ENCODE data around the gene STK25.

The STK25 gene

DNA sequence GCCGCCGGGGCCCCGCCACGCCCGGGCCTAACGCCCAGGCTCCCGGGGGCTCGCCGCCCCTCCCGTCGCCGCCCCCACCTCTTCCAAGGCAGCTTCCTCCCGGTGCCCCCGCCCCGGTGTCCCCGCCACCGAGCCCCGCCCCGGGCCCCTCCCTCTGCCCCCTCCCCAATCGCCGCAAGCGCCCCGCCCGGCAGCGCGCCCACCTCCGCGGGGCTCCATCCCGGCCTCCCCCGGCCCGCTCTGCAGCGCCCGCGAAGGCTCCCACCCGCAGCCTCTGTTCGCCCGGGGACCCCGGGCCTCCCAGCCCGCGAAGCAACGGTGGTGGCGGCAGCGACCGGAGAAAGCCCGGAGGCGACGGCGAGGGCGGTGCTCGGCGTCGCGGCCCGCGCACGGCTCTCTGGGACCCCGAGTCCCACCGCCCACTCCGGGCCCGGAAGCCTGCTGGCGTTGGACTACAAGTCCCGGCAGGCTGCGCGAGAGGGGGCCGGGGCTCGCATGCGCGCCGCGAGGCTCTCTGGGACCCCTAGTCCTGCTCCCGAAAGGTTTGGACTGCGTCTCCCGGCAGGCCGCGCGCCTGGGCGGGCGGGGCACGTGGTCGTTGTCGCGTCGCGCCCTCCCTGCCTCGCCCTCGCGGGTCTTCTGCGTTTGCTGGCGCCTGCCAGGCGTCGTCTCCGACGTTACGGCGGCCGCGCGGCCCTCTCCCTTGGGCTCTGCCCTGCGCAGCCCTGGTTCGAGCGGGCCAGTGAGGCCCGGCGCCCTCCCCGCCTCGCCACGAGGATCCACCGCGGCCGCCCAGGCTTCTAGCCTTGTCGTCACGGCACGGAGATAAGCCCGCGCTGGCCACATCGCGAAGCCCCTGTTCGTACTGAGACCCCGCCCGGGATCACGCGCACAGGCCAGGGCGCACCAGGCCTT lies at the start of gene STK25:
Gene STK25, minus strand, starts transcription at position 345 of the 915 bp plus-strand sequence. CDS start 549 bp downstream, outside the sequence.
- peak; percentile 98 for DNase-seq

DNA sequence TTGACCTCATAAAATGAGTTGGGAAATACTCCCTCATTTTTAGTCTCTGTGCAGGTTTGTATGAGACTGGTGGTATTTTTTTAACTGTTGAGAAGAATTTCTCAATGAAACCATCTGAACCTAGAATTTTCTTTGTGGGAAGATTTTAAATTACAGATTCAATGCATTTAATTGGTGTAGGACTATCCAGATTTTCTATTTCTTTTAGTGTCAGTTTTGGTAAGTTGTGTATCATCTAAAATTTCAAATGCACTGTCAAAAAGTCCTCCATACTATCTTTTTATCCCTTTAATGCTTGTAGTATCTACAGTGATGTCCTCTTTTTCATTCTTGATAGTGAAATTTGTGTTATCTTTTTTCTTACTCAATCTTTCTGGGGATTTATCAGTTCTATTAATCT lies 48.4 kb upstream of the STK25 start:
- DNase-seq, result no peak

DNA sequence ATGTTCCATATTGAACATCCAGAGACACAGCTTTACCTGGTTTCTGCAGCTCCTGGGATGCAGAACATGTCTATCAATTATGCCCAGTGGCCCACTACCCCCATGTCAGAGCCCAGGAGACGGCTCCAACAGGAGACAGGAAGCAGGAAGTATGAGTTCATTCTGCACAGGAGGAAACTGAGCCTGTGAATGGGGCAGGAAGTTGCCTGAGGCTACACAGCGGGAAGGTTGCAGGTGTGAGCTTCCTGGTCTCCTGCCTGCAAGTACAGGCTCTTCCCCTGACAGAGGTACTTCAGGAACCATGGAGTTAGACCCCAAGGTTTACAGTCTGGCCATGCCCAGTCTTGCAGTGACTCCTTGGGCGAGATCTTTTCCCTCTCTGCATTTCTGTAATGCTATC lies 47.3 kb upstream of the STK25 start:
- no peak for DNase-seq

DNA sequence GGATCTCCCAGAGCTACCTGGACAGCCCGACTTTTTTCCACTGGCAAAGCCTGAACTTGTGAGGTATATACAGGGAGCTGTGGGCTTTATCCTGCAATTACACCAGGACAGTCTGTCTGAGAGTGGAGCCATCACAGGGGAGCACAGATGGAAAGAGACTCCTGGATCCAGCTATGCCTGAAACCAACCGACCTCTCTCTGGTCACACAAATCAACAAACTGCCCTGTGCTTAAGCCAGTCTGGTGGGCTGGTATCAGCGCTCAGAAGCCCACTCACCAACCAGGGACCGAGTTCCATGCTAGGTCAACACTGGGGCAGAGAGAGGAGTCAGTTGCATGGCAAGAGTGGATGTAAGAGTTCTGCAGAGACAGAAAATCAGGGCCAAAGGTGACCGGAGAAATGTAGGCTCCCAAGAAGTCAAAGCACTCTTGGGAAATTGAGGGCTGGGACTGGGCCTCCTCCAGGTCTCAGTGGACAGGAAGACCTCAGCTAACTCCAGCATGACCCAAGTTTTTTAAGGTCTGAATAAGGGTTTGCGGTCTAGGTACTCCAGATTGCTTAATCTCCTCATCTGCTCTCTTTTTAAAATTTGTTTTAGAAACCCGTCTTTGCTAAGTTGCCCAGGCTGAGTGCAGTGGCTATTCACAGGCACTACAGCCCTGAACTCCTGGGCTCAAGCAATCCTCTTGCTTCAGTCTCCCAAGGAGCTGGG lies 46.4 kb upstream of the STK25 start:
- no peak for DNase-seq

DNA sequence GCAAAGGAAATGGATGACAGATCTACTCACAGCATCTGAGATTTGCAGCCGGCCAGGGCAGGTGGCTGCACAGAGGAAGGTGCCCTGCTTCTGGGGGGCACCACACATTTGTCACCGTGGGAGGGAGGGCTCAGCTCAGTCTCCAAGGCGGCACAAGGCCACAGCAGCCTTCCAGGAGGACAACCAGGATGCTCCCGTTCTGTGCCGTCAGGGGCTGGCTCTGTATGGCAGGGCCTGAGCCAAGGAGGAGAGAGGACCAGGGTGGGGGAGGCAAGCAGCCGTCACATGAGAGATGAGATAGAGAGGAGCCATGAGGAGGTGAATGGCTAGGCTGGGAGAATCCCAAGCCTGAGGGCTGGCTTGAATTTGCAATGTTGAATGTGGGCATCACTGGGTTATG lies 45.6 kb upstream of the STK25 start:
- DNase-seq, result no peak

DNA sequence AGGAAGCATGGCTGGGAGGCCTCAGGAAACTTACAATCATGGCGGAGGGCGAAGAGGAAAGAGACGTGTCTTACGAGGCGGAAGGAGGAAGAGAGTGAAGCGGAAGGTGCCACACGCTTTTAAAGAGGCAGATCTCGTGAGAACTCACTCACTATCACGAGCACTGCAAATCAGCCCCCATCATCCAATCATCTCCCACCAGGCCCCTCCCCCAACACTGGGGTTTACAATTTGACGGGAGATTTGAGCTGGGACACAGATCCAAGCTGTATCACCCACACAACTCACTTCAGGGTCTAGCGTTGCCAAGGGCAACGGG lies 45.1 kb upstream of the STK25 start:
- no peak for DNase-seq

DNA sequence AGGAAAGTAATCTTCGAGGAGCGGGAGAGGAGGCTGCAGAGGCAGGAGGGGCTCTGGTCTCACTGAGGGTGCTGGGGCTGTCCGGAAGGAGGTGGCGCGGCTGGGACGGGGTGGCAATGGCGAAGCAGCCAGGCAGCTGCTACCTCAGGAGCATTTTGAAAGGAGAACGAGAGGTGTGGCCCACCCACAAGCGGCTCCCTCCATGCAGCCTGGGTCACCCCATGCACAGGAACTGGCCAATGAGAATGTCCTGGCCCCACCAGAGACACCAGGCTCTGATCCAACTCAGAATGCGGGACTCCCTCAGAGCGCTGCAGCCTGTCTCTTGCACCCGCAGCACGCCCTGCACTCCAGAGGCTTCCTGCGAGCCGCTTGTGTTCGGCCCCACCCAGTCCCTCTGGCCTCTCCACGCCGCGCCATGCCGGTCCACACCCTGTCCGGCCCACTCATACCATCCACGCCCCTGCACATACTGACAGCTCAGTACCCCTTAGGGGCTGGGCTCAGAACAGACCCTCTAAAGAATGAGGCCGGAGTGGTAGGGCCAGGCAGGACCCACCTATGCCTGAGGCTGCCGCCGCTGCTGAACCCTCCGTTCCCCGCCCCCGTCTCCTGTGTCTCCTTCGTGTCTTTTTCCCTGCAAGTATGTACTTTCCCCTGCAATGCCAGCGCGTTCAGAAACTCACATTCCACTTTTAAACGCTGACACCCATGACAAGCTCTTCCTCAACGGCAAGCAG lies 43.8 kb upstream of the STK25 start:
- no peak for DNase-seq

DNA sequence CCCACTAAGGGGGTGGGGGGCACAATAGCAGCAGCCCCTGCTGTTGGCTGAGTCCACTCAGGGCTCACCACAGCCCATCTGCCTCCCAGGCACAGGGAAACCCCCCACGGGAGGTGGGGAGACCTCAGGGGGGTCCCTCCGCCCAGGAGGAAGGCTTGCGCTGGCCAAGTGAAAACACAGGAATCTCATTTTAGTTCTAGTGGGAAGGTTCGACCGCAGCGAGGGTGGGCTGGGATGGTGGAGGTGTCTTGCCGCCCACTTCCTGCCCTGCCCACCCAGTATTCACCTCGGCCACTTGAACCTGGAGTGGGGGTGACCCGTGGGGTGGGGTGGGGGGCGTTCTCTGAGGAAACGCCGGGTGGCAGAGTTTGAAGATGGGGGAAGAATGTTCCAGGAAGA lies 43.2 kb upstream of the STK25 start:
- DNase-seq, result no peak

DNA sequence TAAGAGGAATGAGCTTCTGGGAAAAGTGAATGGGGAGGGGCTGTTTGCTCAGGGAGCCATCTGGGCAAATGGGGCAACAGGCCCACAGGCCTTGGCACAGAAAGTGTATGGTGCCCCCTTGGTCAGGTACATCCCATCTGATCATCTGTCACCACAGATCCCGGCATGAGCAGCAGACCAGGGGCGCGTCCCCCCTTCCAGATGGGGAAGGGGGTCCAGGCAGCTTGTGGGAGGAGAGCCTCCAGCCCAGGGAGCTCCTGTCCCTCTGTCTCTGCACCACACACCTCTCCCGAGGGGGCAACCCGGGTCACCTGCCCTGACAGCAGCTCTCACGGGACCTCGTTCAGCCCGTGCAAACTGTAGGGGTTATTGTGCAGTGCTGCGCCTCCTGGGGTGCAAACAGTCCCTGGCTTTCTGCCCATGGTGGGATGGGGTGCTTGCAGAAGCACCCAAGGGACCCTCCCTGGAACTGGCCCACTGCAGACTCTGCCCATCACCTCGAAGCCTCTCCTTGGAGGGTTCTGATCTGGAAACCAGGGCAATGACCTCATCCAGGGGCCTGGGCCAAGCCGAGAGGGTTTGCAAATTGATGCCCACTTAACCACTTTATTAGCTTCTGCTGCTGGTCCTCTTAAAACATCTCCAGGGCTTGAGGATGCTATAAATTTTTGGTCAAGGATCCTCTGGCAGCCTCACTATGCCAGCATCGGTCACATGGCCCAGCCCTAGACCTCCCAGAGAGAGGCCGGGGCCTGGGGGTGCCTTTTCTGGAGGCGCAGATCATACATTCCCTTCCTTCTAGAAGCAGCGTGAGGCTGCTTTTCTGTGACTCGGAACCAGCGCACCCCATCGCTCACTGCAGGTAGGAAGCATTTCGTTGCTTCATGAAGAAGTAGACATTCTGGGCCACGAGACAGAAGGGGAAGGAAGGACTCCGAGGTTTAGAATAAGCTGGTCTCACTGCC lies 42.5 kb upstream of the STK25 start:
- no peak for DNase-seq

DNA sequence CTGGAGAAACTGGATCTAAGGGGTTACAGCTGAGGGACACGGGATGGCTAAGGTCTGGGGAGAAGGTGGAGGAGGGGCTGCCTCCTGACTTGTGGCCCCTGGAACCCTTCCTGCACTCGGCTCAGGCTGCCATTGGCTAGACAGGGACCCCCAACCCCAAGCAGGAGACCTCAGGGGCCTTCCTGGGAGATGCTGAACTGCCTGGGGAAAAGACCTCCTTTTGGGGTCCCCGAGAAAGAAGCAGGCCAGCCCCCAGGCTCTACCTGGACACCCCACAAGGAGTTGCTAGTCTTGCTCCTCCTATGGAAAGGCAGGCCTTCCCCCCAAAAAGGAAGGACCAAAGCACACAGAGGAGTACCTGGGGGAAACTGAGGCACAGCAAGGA lies 40.1 kb upstream of the STK25 start:
- no peak for DNase-seq

DNA sequence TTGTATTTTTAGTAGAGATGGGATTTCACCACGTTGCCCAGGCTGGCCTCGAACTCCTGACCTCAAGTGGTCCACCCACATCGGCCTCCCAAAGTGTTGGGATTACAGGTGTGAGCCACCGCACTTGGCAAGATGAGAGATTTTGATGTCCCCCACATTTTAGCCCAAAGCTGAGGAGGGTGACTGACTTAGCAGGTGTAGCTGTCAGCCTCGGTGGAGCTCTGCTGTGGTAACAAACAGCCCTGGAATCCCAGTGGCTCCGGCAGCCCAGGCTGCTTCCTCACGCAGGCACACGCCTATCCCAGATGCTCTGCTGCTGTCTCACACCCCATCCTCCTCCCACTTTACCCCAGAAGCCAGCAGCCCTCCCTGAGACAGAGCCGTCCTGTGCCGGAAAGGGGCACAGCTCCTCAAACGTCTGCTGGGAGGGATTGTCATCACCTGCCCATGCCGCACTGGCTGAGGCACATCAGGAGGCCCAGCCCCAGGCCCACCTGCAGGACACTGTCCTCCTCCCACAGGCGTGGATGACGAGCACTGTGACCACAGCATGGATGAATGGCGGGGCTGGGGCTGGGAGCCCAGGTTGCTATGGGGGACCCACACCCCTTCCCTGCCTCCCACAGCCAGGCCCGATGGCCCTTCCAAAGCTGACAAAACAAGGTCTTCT lies 39.5 kb upstream of the STK25 start:
- DNase-seq, result no peak

DNA sequence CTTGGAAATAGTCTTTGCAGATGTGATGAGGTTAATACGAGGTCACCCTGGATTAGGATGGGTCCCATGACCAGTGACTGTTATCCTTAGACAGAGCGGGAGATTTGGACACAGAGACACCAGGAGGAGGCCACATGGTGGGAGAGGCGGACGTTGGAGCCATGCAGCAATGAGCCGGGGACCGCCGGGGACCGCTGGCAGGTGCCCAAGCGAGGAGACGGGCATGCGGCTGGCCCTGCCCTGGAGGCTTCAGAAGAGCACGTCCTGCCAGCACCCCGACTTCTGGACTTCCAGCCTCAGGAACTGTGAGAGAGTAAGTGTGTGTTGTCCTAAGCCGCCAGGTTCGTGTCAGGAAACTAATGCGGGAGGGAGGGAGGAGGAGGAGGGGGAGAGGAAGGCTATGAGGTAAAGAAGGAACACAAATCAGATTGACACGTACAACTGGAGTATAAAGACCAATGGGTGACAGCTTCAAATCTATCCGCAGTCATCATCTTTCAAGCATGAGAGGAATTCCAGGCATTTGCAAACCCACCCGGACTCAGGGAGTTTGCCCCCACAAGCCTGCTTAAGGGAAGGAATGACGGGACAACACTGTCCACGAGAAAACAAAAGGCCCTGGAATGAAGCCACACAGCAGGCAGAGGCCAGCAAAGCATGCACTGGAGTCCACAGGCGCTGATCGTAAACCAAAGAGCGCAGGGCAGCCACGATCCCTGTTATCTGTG lies 38.6 kb upstream of the STK25 start:
- DNase-seq, result no peak

DNA sequence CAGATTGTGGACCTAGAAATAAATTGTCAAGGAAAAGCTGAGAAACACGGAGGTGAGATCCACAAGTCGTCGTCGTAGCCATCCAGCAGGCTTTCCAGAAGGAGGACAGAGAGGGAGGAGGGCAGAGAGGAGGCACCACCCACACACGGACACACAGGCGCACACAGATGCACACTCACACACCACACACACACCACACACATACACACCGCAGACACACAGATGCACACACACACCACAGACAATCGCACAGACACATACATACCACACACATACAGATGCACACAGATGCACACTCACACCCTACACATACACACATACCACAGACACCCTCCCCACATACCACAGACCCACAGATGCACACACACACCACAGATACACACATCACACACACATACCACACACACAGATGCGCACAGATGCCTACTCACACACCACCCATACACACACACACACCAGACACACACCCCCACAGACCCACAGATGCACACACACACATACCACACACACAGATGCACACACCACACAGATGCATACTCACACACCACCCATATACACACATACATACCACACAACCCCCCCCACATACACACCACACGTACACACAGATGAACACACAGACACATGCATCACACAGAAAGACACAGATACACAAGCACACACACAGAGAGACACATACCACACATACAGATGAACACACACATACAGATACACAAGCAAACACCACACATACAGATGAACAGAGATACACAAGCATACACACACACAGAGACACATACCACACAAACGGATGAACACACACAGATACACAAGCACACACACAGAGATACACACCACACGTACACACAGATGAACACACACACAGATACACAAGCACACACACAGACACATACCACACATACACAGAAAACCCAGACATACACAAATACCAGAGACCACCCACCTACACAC lies 37.4 kb upstream of the STK25 start:
- DNase-seq, result no peak

DNA sequence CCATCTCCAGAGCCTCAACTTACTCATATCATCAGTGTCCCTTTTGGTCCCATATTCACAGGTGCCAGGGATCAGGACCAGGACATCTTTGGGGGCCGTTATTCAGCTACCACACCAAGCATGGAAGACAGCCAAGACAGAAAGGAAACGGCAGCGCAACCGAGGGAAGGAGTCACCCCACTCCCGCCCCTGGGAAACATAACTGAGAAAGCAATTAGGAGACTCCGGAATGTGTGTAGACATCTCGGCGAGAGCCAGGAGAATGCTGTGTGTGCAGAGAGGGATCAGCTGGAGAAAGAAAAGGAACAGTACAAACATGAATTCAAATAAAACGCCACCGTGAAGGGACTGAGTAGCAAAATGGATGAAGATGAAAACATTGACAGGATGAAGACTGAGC lies 36.7 kb upstream of the STK25 start:
- DNase-seq, result no peak

DNA sequence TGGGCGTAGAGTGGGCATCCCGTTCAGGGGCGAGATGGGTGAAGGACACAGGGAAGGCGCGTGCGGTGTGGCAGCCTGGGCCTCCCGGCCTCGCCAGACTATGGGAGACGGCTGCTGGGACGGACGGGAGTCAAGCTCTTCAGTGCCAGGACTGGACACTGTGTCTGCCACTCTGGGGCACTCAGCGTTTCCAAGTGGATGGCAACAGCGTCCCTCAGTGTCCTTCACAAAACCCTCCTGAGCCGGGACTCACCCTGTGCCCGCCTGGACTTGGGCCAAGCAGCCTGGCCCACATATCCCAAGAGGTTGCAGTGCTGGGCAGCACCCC lies 33.9 kb upstream of the STK25 start:
- no peak for DNase-seq

DNA sequence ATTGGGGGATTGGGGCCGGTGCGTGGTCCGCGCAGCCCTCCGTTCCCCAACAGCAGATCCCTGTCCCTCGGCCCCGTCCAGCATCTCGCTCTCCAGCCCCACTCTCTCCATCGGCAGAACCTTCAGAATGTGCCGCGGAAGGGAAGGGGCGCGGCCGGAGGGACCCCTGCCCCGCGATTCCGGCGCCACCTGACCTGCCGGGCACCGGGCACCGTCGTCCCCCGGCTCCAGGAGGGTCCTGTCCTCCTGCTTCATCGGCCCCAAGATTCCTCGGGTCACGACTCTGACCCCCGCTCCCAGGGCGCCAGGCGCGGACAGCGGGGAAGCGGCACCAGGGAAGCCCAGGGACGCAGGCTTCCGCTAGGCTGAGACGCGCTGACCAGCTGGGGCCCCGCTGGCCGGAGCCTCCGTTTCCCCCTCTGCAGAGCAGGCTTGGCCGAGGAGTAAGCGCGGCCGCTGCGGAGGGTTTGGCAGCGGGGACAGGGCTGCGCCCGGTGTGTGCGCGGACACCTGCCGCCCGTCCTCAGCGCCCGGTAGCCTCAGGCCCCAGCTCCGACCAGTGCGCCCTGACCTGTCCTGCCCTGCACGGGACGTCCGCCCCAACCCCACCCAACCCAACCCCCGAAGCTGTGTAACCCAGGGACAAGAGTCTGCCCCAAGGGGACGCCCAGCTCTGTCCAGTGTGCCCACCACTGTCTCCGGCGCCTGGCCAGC lies 33.3 kb upstream of the STK25 start:
- no peak for DNase-seq

DNA sequence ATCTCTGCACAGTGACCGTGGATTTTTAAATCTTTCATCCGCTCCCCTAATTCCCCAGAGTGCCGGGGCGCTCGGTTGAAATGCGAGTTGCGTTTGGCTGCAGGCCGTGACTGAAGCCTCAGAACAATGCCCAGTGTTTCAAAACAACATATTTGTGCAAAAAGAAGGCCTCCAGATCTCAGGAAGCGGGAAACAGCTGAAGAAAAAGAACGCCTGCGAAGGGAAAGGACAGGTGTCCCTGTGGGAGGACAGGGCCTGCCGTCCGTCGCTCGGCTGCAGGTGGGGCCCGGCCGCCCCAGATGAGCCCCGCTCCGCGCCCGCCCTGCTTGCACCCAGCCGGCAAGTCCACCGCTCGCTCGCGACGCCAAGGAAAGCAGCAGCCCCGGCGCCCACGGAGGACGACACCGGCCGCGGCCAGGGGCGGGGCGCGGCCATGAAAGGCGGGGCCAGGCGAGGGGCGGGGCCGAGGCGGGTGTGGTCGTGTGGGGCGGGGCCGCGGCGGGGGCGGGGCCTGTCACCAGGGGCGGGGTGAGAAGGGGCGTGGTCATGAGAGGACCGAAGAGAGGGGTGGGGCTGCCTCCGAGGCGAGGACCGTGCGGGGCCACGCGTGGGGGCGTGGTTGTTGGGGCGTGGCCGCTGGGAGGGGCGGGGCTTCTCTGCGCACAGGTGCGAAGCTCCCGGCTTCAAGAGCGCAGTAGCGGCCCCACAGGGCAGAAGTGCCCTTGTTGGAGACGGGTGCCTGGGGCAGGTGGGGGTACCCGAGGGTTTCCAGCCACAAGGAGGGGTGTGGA lies 32.6 kb upstream of the STK25 start:
- DNase-seq, result peak; percentile 53 to 62

DNA sequence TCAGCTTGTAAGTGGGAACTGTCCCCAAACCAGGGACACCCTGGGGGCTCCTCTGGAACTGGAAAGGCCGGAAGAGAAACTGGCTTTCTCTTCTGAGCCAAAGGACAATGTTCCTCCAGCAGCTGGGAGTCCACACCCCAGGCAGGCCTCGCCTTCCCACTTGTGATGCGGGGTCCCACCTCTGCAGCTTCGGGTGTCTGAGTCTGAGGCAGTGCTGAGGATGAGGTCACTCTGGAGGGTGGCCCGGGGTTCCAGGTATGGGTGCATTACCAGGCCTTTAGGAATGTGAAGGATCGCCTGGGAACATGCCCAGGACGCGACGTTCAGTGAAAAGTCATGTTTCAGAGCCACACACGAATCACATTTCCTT lies 32.0 kb upstream of the STK25 start:
- no peak for DNase-seq

All from CD4-positive, alpha-beta T cell treated with Interleukin-4 for 1 hour (primary cell).